ENCODE data around the gene FOXO4. TPM values are rescaled to one million over a fixed set of nuclear protein-coding genes. Genes with fewer than 3 reads are reported as not detected.

FOXO4 gene
- total RNA-seq, 4 donors from 2014 or later: 13.8 to 23.8 (median 20.1) TPM

DNA sequence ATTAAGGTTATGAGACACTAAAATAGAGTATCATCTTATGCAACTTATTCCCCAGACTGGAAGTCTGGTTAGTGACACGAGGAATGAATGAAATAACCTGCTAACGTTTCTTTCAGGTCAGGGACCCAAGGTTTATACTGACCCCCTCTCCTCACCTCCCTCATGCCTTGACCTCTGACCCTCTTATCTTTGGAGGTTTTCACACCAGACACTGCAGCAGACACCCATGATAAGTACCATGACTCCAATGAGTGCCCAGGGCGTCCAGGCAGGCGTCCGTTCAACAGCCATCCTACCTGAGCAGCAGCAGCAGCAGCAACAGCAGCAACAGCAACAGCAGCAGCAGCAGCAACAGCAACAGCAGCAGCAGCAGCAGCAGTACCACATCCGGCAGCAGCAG lies 44.8 kb downstream of the FOXO4 start:
- no peak for TF ChIP-seq CTCF (IDR thresholded peaks at IDR 0.05)
- ATAC-seq (ENCODE audit: low FRiP score) (no peak), DNase-seq (ENCODE audit: low spot score) (no peak)

GRCh38 chrX:71143508-71143907 lies 47.9 kb downstream of the FOXO4 start:
- no peak for TF ChIP-seq CTCF (IDR thresholded peaks at IDR 0.05)
- ATAC-seq (ENCODE audit: low FRiP score) (no peak), DNase-seq (ENCODE audit: low spot score) (peak; percentile 31)

DNA sequence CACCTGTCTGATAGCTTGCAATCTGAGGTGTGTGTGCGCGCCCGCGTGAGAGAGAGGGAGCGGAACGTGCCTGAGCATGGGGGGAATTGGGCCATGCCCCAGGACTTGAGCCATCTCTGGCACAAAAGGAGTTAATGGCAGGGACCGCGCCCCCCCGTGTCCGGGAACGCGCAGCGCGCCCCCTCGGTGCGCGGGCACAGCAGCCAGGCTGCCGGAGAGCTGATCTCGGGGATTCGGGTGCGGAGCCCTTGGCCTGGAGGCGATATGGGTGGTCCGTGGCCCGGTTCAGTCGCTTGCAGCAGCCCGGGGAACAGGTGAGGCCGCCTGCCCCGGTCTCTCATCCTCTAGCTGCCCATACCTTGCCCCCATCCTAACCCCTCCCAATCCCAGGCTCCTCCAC lies 49.0 kb downstream of the FOXO4 start, which contains the start of gene NLGN3:
TSS of gene NLGN3 (plus strand) at position 191 of the 400 bp plus-strand sequence. CDS start 2,909 bp downstream, outside the sequence.
- DNase-seq (ENCODE audit: low spot score): no peak
- no peak for TF ChIP-seq CTCF (IDR thresholded peaks at IDR 0.05)
- ATAC-seq (ENCODE audit: low FRiP score): no peak

- no peak for ATAC-seq (ENCODE audit: low FRiP score)
- no peak for TF ChIP-seq CTCF (IDR thresholded peaks at IDR 0.05)
- no peak for DNase-seq (ENCODE audit: low spot score)
These were observed 52.0 kb downstream of the FOXO4 start for GRCh38 chrX:71147496-71148277.

GRCh38 chrX:71148278-71148663 lies 52.6 kb downstream of the FOXO4 start:
- ATAC-seq (ENCODE audit: low FRiP score): no peak
- TF ChIP-seq CTCF (IDR thresholded peaks at IDR 0.05): no peak
- DNase-seq (ENCODE audit: low spot score): no peak

DNA sequence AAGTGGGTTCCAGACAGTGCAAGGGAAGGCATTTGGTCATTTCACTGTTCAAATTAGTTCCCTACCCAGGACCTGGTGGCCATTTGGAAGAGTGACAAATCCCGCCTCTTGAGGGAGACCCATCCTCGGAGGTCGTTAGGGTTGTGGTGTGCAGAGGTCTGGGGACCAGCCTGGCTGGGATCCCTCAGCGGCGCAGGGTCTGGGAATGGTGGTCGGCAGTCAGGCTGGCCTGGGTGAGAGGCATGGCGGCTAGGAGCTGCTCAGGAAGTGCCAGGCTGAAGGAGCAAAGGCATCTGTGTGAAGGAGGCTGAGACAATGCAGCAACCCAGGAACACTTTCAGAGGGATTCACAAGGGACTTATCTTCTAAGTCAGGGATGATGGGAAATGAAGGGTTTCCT lies 55.7 kb downstream of the FOXO4 start:
- no peak for ATAC-seq (ENCODE audit: low FRiP score)
- TF ChIP-seq CTCF (IDR thresholded peaks at IDR 0.05): no peak
- no peak for DNase-seq (ENCODE audit: low spot score)

Small RNAs within 50 kb of the gene (small RNA-seq; reads per million reads assigned to genes)
- not detected for gene CXorf65

Other genes starting within 250 kb of the FOXO4 start
- gene TEX11, start 187.1 kb upstream of the FOXO4 start, total RNA-seq: not detected
- under 1 TPM in 1 of 4 donors, not detected in 3; 0.47 TPM for gene SLC7A3, start 164.8 kb upstream of the FOXO4 start, total RNA-seq
- 10 to 100 TPM; 34.9 to 53.4 (median 43.7) TPM for gene SNX12, start 27.5 kb upstream of the FOXO4 start, total RNA-seq
- gene CXorf65, start 10.9 kb downstream of the FOXO4 start, total RNA-seq: not detected
- gene IL2RG, start 15.7 kb downstream of the FOXO4 start, total RNA-seq: 10 to 100 TPM in 3 of 4 donors, 1 to 10 TPM in 1; 8.3 to 30.9 (median 15.6) TPM
- gene MED12, start 22.7 kb downstream of the FOXO4 start, total RNA-seq: 10 to 100 TPM; 29.0 to 74.4 (median 36.0) TPM
- gene NLGN3, start 49.0 kb downstream of the FOXO4 start, total RNA-seq: 1 to 10 TPM in 2 of 4 donors, under 1 TPM in 2; 0.25 to 1.7 (median 0.87) TPM
- under 1 TPM in 1 of 4 donors, not detected in 3; 0.31 TPM for gene GJB1, start 127.4 kb downstream of the FOXO4 start, total RNA-seq
- gene ZMYM3, start 158.3 kb downstream of the FOXO4 start, total RNA-seq: 10 to 100 TPM in 2 of 4 donors, 1 to 10 TPM in 2; 3.8 to 14.8 (median 11.2) TPM
- gene NONO, start 187.8 kb downstream of the FOXO4 start, total RNA-seq: 100 to 1,000 TPM; 180 to 262 (median 199) TPM
- gene ITGB1BP2, start 205.9 kb downstream of the FOXO4 start, total RNA-seq: 1 to 10 TPM in 3 of 4 donors, under 1 TPM in 1; 0.74 to 5.4 (median 1.3) TPM

Measured in omental fat pad (tissue), 4 donors.